HepG2 (cell line): Measurements from ENCODE around the gene NEK3.
"Not testable (repeated sequence)": the region's sequence is repeated elsewhere in the genome, so short reads cannot be mapped to it uniquely, and the experiment has no call there.

ENCODE experiments used
- ATF7-NPFF ChIP-seq: sonication (generic); formaldehyde crosslinking; IDR thresholded peaks from 2 replicates; pipeline ENCODE4 v1.8.1; 2023; ENCODE audit warnings: mild to moderate bottlenecking, low read depth, missing genetic modification reagents, moderate library complexity
- CTCF ChIP-seq: sonication (generic); formaldehyde crosslinking; IDR thresholded peaks from 2 replicates; pipeline ENCODE4 v1.5.0; 2020; ENCODE audit warnings: mild to moderate bottlenecking, missing genetic modification reagents, moderate library complexity
- MAZ ChIP-seq, 2 experiments: sonication (generic) in 1 of 2; formaldehyde crosslinking in 1 of 2; IDR thresholded peaks; 2 replicates each; pipeline versions ENCODE4 v1.5.0 to v1.6.1; 2012 to 2020; ENCODE audit warnings: low read depth in 2 of 2, mild to moderate bottlenecking in 2 of 2, borderline replicate concordance in 1 of 2, improper control_type of control experiment in 1 of 2, low read length in 1 of 2, missing genetic modification reagents in 1 of 2, moderate library complexity in 1 of 2
- TAF1 ChIP-seq: sonication (generic); formaldehyde crosslinking; IDR thresholded peaks from 2 replicates; pipeline ENCODE4 v1.4.0; 2020; ENCODE audit warnings: missing genetic modification reagents
- U2AF2 ChIP-seq: fragments of 200-400 bp; formaldehyde crosslinking; IDR thresholded peaks from 2 replicates; pipeline ENCODE4 v1.6.1; 2017; ENCODE audit warnings: low read depth, mild to moderate bottlenecking, low read length
- ZNF274 ChIP-seq: sonication (generic); formaldehyde crosslinking; IDR thresholded peaks from 2 replicates; pipeline ENCODE4 v1.5.1; 2020; ENCODE audit warnings: mild to moderate bottlenecking, missing genetic modification reagents
- ZNF282 ChIP-seq: fragments of 450-650 bp; IDR thresholded peaks from 2 replicates; pipeline ENCODE4 v1.6.1; 2018; ENCODE audit not compliant: partially characterized antibody

GRCh38 chr13:52173970-52174369 lies 14.6 kb upstream of the NEK3 start:
- TF ChIP-seq TAF1 (CRISPR knock-in tag); ZNF274; ATF7-NPFF (CRISPR knock-in tag); CTCF (CRISPR knock-in tag); U2AF2; ZNF282; MAZ (IDR thresholded peaks at IDR 0.05; ENCODE audit: borderline replicate concordance, low read depth, low read length); MAZ (CRISPR knock-in tag; IDR thresholded peaks at IDR 0.05; ENCODE audit: low read depth): not testable (repeated sequence)
